Activated T-cell treated with anti-CD3 and anti-CD28 coated beads, Interleukin-2, amount 50 U/mL, for 72 hours (primary cell): ENCODE data around the gene CFAP43. TPM values are rescaled to one million over a fixed set of nuclear protein-coding genes. Genes with fewer than 3 reads are reported as not detected.
"Not testable (repeated sequence)": the region's sequence is repeated elsewhere in the genome, so short reads cannot be mapped to it uniquely, and the experiment has no call there.

Source experiments
- ATAC-seq, 2 donors: fragments of 150-1000 bp; cut with Tn5 transposase; replicated peaks in 1 of 2; 2 replicates each; pipeline ENCODE4 v1.10.0; 2021; ENCODE audit warnings: moderate library complexity in 2 of 2, mild to moderate bottlenecking in 1 of 2
- DNase-seq, 2 donors: peaks; one replicate each; pipeline ENCODE4 v3.0.0; 2021 to 2022; ENCODE audit warnings: mixed read lengths in 1 of 2
- H3K27ac Mint-ChIP-seq: one replicate; pipeline ENCODE4 v1.8.0; 2022; ENCODE audit warnings: mild to moderate bottlenecking, moderate library complexity, mixed read lengths
- H3K27me3 Mint-ChIP-seq: one replicate; pipeline ENCODE4 v1.8.0; 2022; ENCODE audit warnings: low read depth, mixed read lengths
- H3K36me3 Mint-ChIP-seq, 2 donors: one replicate each; pipeline ENCODE4 v1.8.0; 2022; ENCODE audit warnings: mixed read lengths in 2 of 2, mild to moderate bottlenecking in 1 of 2; ENCODE audit not compliant: insufficient read depth in 2 of 2
- H3K4me1 Mint-ChIP-seq: one replicate; pipeline ENCODE4 v1.8.0; 2022; ENCODE audit warnings: low read depth, mixed read lengths
- H3K4me3 Mint-ChIP-seq, 2 donors: one replicate each; pipeline ENCODE4 v1.8.0; 2022; ENCODE audit warnings: mild to moderate bottlenecking in 2 of 2, mixed read lengths in 2 of 2, moderate library complexity in 2 of 2
- H3K9me3 Mint-ChIP-seq, 2 donors: one replicate each; pipeline ENCODE4 v1.8.0; 2022; ENCODE audit warnings: mixed read lengths in 2 of 2
- total RNA-seq, 2 donors: library from RNA; stranded (reverse); gene quantifications; one replicate each; pipeline ENCODE4 v1.2.3, GENCODE V29; 2022

The CFAP43 gene
- total RNA-seq, 2 donors from 2014 or later, result 0.21 to 0.31 TPM

DNA sequence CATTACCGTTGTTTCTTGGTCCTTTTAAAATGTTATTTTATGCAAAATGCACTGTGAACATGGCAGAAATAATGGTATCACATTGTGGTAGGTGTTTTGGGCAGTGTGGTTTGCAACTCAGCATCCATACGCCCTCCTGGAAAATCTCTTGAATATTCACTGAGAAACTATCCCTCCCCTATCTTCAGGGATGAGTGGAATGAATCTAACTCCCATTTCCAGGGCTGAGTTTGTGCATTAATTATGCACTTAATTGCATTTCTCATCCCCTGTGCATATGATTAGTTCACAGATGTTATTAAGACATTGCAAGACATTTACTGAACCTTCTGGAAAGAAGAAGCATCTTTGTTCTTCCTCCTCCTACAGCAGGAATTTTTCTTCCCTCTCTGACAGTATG lies 36.5 kb downstream of the CFAP43 start:
- DNase-seq (no peak), ATAC-seq (no peak)
- Mint-ChIP-seq H3K4me1 (no peaks in the 10 kb centered on the region), H3K36me3 (no peaks in the 10 kb centered on the region), H3K9me3 (no peaks in the 10 kb centered on the region), H3K27me3 (peaks cover 24% of the 10 kb centered on the region), H3K4me3 (no peak overlapping the region), H3K27ac (no peak overlapping the region)

DNA sequence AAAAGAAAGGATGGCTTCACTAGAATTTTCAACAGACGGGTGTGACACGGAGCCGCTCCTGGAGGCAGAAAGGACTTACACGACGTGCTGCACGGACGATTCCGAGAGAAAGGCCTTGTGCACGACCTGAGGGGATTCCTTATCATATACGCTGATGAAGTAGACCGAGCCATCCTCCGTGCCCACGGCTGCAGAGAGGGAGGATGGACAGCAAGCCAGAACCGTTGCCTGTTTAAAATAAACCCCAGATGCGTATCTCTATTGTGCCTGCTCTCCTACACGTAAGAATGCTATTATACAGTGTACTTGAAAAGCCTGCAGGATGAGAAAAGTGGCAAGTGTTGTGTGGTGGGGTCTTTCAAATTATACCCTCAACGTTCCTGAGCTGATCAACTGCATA lies 38.4 kb downstream of the CFAP43 start:
- H3K9me3 Mint-ChIP-seq, result no peaks in the 10 kb centered on the region
- H3K4me1 Mint-ChIP-seq, result no peaks in the 10 kb centered on the region
- H3K27ac Mint-ChIP-seq, result no peak overlapping the region
- DNase-seq (no peak), ATAC-seq (no peak)
- H3K36me3 Mint-ChIP-seq, result no peaks in the 10 kb centered on the region
- peaks cover 30% of the 10 kb centered on the region for H3K27me3 Mint-ChIP-seq
- H3K4me3 Mint-ChIP-seq, result no peak overlapping the region

DNA sequence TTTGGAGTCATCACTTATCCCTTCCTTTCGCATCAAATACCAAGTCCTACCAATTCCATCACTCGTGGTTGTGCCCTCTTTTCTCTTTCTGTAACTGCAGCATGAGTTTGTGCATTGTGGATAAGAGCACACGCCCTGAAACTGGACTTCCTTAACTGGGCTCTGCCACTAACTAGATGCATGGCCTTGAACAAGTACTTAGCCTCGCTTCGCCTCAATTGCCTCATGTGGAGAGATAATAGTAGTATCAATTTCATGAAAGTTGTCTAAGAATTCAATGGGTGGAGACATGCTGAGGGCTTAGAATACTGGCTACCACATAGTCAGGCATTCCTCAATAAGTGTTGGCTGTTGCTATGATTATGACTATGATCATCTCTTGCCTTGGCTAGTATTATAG lies 41.5 kb downstream of the CFAP43 start:
- H3K27ac Mint-ChIP-seq, result no peak overlapping the region
- H3K36me3 Mint-ChIP-seq, result no peaks in the 10 kb centered on the region
- DNase-seq (no peak), ATAC-seq (no peak)
- no peak overlapping the region for H3K4me3 Mint-ChIP-seq
- peaks cover 26% of the 10 kb centered on the region for H3K27me3 Mint-ChIP-seq
- H3K4me1 Mint-ChIP-seq, result no peaks in the 10 kb centered on the region
- H3K9me3 Mint-ChIP-seq, result no peaks in the 10 kb centered on the region

DNA sequence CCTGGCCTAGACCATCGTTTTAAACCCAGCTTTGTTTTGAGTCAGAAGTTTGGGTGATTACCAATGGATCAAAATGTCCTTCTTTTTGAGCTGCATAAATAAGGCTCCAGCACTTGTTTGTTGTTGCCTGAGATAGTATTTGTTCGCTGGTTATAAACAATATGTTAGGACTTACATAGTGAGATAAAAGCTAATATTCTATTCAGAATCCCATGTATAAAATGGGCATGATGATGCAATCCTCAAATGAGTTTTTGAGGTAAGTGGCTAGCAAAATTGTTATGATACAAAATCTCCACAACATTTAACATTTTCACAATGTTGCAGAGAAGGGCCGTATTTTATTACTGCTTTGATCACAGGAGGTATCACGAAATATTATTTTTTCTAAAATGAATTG lies 48.5 kb downstream of the CFAP43 start:
- no peak for DNase-seq
- Mint-ChIP-seq H3K4me1 (no peaks in the 10 kb centered on the region), H3K4me3 (no peak overlapping the region), H3K9me3 (no peaks in the 10 kb centered on the region), H3K27me3 (peaks cover 6% of the 10 kb centered on the region), H3K36me3 (no peaks in the 10 kb centered on the region), H3K27ac (no peak overlapping the region)
- ATAC-seq, result no peak

DNA sequence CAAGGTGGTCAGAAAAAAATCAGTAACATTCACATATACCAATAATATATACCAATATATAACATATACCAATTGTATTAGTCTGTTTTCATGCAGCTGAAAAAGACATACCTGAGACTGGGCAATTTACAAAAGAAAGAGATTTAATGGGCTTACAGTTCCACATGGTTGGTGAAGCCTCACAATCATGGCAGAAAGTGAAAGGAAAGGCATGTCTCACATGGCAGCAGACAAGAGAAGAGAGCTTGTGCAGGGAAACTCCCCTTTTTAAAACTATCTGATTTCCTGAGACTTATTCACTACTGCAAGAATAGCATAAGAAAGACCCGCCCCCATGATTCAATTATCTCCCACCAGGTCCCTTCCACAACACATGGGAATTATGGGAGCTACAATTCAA lies 58.0 kb downstream of the CFAP43 start:
- DNase-seq, H3K36me3 Mint-ChIP-seq, H3K4me3 Mint-ChIP-seq, H3K9me3 Mint-ChIP-seq, H3K27ac Mint-ChIP-seq, ATAC-seq: not testable (repeated sequence)
- H3K27me3 Mint-ChIP-seq, result peaks cover 23% of the 10 kb centered on the region
- H3K4me1 Mint-ChIP-seq, result peaks cover 18% of the 10 kb centered on the region

DNA sequence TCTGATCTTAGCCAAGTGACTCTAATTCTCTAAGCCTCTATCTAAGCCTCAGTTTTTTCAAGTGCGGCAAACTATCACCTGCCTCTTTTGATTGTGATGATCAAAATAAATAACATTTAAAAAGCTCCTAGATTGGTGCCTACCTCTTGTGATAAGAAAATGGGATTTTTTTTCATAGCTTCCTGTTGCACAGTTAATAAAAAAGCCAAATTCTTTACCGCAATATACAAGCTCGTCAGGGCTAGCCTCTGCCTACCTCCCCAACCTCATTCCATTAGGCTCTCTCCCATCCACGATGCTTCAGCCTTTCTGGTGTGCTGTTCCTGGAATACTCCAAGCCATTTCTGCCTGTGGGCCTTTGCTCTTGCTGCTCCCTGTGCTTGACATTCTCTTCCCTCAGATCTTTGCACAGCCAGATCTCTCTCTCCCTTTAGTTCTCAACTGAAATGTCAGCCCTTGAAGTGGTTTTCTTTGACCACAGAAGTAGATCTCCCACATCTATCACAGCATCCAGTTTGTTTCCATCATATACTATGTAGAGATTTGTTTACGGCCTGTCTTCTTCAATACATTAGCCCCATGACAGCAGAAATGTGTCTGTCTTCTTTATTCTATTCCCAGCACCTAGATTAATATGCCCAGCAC lies 61.4 kb downstream of the CFAP43 start:
- DNase-seq, result no peak
- no peak overlapping the region for H3K4me3 Mint-ChIP-seq

DNA sequence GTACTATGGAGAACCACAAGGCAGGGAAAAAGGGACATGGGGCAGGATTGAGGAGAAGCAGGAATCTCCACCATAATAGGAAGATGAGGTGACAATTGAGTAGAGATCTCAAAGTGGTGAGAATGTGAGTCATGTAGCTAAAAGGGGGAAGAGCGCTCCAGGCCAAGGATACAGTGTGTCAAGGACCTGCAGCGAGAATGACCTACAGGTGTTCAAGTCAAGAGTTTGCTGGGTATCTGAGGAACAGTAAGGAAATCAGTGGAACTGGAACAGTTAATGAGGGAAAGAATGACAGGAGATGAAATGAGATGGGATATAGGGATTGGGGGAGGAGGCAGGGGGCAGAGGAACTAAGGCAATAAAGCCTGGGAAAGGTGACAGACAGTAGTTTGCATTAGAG lies 76.6 kb downstream of the CFAP43 start:
- Mint-ChIP-seq H3K9me3 (peaks cover 6 to 13% of the 10 kb centered on the region in 2 donors), H3K27me3 (peaks cover 25% of the 10 kb centered on the region), H3K36me3 (peaks cover 6 to 9% of the 10 kb centered on the region in 2 donors), H3K27ac (no peak overlapping the region), H3K4me1 (no peaks in the 10 kb centered on the region), H3K4me3 (no peak overlapping the region)
- ATAC-seq, result no peak
- DNase-seq, result no peak

More for the DNA sequence above, 61.4 kb downstream of the CFAP43 start:
- peak; percentile 28 to 47 for ATAC-seq
- Mint-ChIP-seq H3K4me1 (peaks cover 18% of the 10 kb centered on the region), H3K27me3 (peaks cover 40% of the 10 kb centered on the region), H3K9me3 (peaks cover 2 to 6% of the 10 kb centered on the region in 2 donors), H3K36me3 (peaks cover 5 to 8% of the 10 kb centered on the region in 2 donors), H3K27ac (peak overlapping the region; percentile 1)

DNA sequence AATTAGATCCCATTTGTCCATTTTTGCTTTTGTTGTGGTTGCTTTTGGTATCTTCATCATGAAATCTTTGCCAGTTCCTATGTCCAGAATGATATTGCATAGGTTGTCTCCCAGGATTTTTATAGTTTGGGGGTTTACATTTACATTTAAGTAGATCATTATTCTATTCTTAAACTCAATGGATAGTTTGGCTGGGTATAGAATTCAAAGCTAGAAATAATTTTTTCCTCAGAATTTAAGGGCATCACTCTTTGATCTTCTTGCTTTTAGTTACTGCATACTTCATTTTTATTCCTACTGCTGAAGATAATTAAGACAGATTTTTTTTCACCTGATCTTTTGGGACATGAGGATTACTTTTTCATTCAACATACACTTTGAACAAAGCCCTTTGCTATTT lies 80.4 kb downstream of the CFAP43 start:
- no peak for ATAC-seq
- Mint-ChIP-seq H3K27ac (no peak overlapping the region), H3K27me3 (peaks cover 32% of the 10 kb centered on the region), H3K9me3 (peaks cover 6 to 14% of the 10 kb centered on the region in 2 donors), H3K36me3 (peaks cover 6 to 9% of the 10 kb centered on the region in 2 donors), H3K4me3 (no peak overlapping the region), H3K4me1 (no peaks in the 10 kb centered on the region)
- no peak for DNase-seq

DNA sequence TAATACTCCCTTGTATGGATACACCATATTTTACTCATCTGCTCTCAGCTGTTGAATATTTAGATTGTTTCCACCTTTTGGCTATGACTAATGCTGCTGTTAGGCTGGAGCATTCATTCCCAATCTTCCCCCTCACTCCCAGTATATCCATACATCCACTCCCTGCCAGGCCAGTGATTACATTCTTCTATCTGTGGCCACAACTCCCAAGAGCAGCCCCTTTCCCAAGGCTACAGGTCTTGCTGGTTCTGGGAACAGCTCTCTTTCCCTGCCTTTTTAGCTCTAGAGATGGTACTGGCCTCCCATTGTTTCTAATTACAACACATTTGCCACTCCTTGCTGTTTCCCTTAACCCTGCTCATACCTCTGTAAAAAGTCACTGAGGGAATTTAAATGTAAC lies 82.0 kb downstream of the CFAP43 start:
- Mint-ChIP-seq H3K27ac (no peak overlapping the region), H3K4me3 (no peak overlapping the region), H3K9me3 (peaks cover 6 to 14% of the 10 kb centered on the region in 2 donors), H3K36me3 (peaks cover 6 to 9% of the 10 kb centered on the region in 2 donors), H3K4me1 (no peaks in the 10 kb centered on the region), H3K27me3 (peaks cover 18% of the 10 kb centered on the region)
- ATAC-seq (no peak), DNase-seq (no peak)

DNA sequence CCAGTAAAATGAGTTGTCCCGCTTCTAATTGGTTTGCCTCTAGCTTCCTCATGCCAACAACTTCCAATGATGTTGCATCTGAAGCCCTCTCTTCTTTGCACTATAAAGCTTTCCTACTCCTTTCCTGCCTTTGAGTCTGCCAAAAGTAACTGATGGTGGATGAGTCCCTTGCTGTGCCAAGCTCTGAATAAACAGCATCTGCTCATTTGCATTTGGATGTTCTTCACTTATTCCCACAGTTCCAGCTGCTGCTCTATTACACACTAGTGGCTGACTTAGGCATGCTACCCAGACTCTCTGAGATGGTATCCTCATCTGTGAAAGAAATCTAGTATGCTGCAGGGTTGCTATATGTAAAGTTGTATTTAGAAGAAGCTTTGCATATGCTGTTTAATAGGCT lies 85.3 kb downstream of the CFAP43 start:
- Mint-ChIP-seq H3K27ac (no peak overlapping the region), H3K36me3 (peaks cover 1 to 4% of the 10 kb centered on the region in 2 donors), H3K9me3 (peaks cover under 1 to 9% of the 10 kb centered on the region in 2 donors), H3K4me1 (no peaks in the 10 kb centered on the region), H3K4me3 (no peak overlapping the region), H3K27me3 (peaks cover 31% of the 10 kb centered on the region)
- DNase-seq (no peak), ATAC-seq (no peak)

DNA sequence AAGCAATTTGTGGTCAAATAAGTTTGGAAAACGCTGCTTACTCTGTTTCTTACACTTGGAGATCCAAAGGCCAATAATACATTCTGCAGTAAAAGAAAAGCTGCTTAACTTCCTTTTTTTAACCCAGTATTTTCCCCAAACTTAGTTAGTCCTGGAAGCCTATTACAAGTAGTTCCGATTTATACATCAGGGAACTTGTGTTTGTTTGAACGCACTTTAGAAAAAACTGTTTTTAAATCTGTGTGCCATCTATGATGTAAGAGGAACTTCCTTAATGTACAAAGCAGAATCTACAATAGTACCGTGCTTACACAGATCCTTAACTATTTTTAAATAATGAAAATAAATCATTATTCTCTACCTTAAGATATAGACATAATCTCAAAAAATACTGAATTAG lies 87.2 kb downstream of the CFAP43 start:
- H3K9me3 Mint-ChIP-seq, result no peaks in the 10 kb centered on the region
- H3K27me3 Mint-ChIP-seq, result peaks cover 25% of the 10 kb centered on the region
- H3K36me3 Mint-ChIP-seq, result no peaks in the 10 kb centered on the region
- ATAC-seq, result no peak
- DNase-seq, result no peak
- no peak overlapping the region for H3K4me3 Mint-ChIP-seq
- H3K4me1 Mint-ChIP-seq, result no peaks in the 10 kb centered on the region
- H3K27ac Mint-ChIP-seq, result no peak overlapping the region

DNA sequence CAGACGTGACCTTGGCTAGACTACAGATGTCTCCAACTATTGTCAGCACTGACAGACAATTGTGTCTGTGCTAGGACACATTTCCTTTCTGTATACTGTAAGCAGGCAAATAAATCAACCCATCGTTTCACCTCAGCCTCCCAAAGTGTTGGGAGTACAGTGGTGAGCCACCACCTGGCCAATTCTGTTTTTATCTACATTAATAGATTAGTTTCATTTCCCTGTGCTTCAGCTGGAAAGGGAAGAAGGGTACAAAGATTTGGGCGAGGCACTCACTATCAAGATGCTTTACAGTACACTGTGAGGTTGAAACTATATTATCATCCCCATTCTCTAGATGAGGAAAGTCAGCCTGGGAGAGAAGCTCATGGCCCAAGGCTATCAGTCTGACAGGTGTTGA lies 88.3 kb downstream of the CFAP43 start:
- Mint-ChIP-seq H3K36me3 (no peaks in the 10 kb centered on the region), H3K9me3 (no peaks in the 10 kb centered on the region), H3K4me1 (no peaks in the 10 kb centered on the region), H3K4me3 (no peak overlapping the region), H3K27ac (no peak overlapping the region), H3K27me3 (peaks cover 21% of the 10 kb centered on the region)
- DNase-seq, result no peak
- ATAC-seq, result no peak

DNA sequence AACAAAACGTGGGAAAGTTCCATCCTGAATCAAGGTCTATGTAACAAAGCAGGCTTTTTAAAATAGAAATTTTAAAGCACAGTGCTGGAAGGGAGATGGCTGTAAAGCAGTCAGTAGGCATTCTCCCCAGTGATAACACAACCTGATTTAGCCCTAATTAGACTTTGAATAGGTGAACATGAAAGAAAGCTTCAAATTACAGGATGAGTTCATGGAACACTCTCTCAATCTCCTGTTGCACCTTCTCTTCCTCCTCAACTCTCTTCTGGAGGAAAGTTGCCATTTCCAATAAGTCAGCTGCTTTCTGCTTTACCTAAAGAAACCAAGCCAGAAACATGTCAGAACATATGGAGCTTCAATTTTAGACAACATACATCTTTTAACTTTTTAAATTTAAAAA lies 90.1 kb downstream of the CFAP43 start:
- H3K4me1 Mint-ChIP-seq, result no peaks in the 10 kb centered on the region
- no peak for DNase-seq
- H3K27ac Mint-ChIP-seq, result no peak overlapping the region
- no peaks in the 10 kb centered on the region for H3K9me3 Mint-ChIP-seq
- H3K27me3 Mint-ChIP-seq, result peaks cover 21% of the 10 kb centered on the region
- ATAC-seq, result no peak
- H3K36me3 Mint-ChIP-seq, result no peaks in the 10 kb centered on the region
- H3K4me3 Mint-ChIP-seq, result no peak overlapping the region

DNA sequence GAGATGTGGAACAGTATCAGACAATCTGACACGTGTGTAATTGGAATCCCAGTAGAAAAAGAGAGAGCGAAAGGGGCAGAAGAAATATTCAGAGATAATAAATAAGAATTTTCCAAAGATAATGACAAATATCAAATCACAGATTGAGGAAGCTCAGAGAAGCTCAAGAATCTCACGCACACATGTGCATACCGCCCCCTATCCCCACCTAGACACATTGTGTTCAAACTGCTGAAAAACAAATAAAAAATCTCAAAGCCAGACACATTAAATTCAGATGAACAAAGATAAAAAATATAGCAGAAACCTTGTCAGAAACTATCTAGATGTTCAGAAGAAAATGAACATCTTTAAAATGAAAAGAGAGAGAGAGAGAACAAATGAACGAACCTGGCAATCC lies 92.9 kb downstream of the CFAP43 start:
- H3K27ac Mint-ChIP-seq, result no peak overlapping the region
- no peak overlapping the region for H3K4me3 Mint-ChIP-seq
- H3K4me1 Mint-ChIP-seq, result no peaks in the 10 kb centered on the region
- peaks cover 9% of the 10 kb centered on the region for H3K27me3 Mint-ChIP-seq
- ATAC-seq (no peak), DNase-seq (no peak)
- no peaks in the 10 kb centered on the region for H3K36me3 Mint-ChIP-seq
- H3K9me3 Mint-ChIP-seq, result no peaks in the 10 kb centered on the region
